ENCODE data around the gene TNNC1.

The TNNC1 gene

DNA sequence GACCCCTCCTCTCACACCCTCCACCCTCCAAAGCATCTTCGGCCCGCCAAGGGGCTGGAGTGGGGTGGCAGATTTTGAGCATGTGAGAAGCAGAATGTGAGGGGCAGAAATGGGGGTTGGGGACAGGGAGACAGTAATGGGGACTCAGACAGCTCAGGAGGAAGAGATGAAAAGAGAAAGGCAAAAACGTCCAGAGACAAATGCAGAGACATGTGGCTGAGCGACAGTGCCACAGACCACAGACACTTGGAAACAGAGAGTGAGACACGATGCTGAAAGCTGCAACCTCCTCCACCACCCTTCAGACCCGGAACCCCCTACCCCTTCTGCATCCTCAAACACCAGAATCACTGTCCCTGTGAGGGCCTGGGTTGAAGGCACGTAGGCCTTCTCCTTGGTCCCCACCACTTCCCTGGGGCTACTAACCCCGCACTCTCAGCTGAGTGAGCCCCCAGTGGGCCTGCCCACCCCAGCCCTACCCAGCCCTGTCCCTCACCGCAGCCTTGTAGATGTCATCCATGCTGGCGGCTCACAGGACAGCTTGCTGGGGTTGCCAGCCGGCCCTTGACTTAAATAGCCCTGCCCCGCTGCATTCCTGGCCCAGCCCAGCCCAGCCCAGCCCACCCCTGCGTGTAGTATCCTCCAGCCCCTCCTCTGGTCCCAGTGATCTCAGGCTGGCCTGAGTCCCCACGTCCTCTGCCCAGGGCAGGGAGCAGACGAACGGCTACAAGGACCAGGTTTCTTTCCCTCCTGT lies at the start of gene TNNC1:
Gene TNNC1, minus strand, starts transcription at position 546 of the 754 bp plus-strand sequence. Its CDS starts 26 bp downstream, at position 520.
- Histone ChIP-seq H3K27me3 (ENCODE audit: low read depth, low read length) (no peaks in the 10 kb centered on the region), H3K79me2 (ENCODE audit: low read length) (peaks cover 24% of the 10 kb centered on the region), H2AFZ (ENCODE audit: low read depth, low read length) (peak within 1 kb of the TSS; percentile 97; the same call in 1 of the 2 replicates), H4K20me1 (ENCODE audit: insufficient read depth, low read length) (no peaks in the 10 kb centered on the region), H3K9me3 (ENCODE audit: insufficient read depth, low read length) (no peaks in the 10 kb centered on the region), H3K4me2 (ENCODE audit: low read length) (peak within 1 kb of the TSS; percentile 97), H3K4me3 (ENCODE audit: low read length) (peak within 1 kb of the TSS; percentile 93), H3K4me1 (ENCODE audit: low read length) (peaks cover 18% of the 10 kb centered on the region), H3K27ac (ENCODE audit: low read length) (peak within 1 kb of the TSS; percentile 33; the same call in 1 of the 2 replicates), H3K36me3 (replicated peaks; ENCODE audit: low read depth, low read length) (peaks cover 8% of the 10 kb centered on the region), H3K9ac (ENCODE audit: low read length) (peak within 1 kb of the TSS; percentile 88)
- TF ChIP-seq, protein P1, sequence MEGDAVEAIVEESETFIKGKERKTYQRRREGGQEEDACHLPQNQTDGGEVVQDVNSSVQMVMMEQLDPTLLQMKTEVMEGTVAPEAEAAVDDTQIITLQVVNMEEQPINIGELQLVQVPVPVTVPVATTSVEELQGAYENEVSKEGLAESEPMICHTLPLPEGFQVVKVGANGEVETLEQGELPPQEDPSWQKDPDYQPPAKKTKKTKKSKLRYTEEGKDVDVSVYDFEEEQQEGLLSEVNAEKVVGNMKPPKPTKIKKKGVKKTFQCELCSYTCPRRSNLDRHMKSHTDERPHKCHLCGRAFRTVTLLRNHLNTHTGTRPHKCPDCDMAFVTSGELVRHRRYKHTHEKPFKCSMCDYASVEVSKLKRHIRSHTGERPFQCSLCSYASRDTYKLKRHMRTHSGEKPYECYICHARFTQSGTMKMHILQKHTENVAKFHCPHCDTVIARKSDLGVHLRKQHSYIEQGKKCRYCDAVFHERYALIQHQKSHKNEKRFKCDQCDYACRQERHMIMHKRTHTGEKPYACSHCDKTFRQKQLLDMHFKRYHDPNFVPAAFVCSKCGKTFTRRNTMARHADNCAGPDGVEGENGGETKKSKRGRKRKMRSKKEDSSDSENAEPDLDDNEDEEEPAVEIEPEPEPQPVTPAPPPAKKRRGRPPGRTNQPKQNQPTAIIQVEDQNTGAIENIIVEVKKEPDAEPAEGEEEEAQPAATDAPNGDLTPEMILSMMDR (IDR thresholded peaks at IDR 0.05; ENCODE audit: low read depth, low read length) = no peak
- no peak for TF ChIP-seq EZH2phosphoT487 (IDR thresholded peaks at IDR 0.05; ENCODE audit: low read depth)

DNA sequence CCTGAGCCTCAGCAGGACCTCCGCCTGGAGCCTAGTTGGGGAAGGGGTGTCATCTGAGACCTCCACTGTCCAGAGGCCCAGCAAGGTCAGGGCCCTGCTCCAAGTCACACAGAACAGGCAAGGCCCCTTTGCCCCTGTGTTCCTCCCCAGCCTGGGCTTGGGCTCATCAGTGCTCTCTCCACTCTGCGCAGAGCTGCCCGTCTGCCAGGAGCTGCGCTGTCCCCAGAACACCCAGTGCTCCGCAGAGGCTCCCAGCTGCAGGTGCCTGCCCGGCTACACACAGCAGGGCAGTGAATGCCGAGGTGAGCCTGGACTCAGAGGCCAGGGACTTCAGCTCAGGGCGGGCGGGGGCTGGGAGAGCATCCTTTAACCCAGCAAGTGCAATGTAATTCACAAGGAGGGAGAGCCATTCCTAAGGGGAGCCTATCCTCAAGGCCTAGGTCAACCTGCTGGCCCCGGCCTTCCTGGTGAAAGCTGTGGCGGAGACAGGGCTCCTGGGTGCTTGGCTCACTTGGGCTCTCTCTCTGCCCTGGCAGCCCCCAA lies 49.0 kb upstream of the TNNC1 start:
- Histone ChIP-seq H3K9me3 (ENCODE audit: insufficient read depth, low read length) (no peaks in the 10 kb centered on the region), H3K27ac (ENCODE audit: low read length) (no peak overlapping the region), H3K9ac (ENCODE audit: low read length) (no peak overlapping the region), H3K4me2 (ENCODE audit: low read length) (no peak overlapping the region), H2AFZ (ENCODE audit: low read depth, low read length) (no peak overlapping the region), H3K4me3 (ENCODE audit: low read length) (no peak overlapping the region), H3K27me3 (ENCODE audit: low read depth, low read length) (0 out of 2 replicates have a peak, but pooled peaks cover 4% of the 10 kb centered on the region), H3K79me2 (ENCODE audit: low read length) (no peaks in the 10 kb centered on the region), H3K4me1 (ENCODE audit: low read length) (no peaks in the 10 kb centered on the region), H3K36me3 (replicated peaks; ENCODE audit: low read depth, low read length) (no peaks in the 10 kb centered on the region), H4K20me1 (ENCODE audit: insufficient read depth, low read length) (no peaks in the 10 kb centered on the region)
- TF ChIP-seq EZH2phosphoT487 (IDR thresholded peaks at IDR 0.05; ENCODE audit: low read depth) = no peak
- TF ChIP-seq, protein P1 (IDR thresholded peaks at IDR 0.05; ENCODE audit: low read depth, low read length) = no peak

DNA sequence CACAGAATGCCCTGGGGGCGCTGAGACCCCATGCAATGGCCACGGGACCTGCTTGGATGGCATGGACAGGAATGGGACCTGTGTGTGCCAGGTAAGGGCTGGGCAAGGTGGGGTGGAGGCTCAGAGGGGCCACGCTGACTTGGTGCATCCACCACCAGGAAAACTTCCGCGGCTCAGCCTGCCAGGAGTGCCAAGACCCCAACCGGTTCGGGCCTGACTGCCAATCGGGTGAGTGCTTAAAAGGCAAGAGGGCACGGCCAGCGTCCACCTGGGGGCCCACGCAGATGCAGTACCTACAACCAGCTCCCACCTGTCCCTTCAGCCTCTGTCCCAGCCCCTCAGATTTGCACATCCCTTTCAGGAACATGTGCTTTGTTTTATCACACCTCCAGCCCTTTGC lies 48.2 kb upstream of the TNNC1 start:
- Histone ChIP-seq H2AFZ (ENCODE audit: low read depth, low read length) (no peak overlapping the region), H3K79me2 (ENCODE audit: low read length) (no peaks in the 10 kb centered on the region), H3K36me3 (replicated peaks; ENCODE audit: low read depth, low read length) (no peaks in the 10 kb centered on the region), H3K4me3 (ENCODE audit: low read length) (no peak overlapping the region), H4K20me1 (ENCODE audit: insufficient read depth, low read length) (no peaks in the 10 kb centered on the region), H3K4me1 (ENCODE audit: low read length) (no peaks in the 10 kb centered on the region), H3K9me3 (ENCODE audit: insufficient read depth, low read length) (no peaks in the 10 kb centered on the region), H3K27ac (ENCODE audit: low read length) (no peak overlapping the region), H3K27me3 (ENCODE audit: low read depth, low read length) (0 out of 2 replicates have a peak, but pooled peaks cover 4% of the 10 kb centered on the region), H3K9ac (ENCODE audit: low read length) (no peak overlapping the region), H3K4me2 (ENCODE audit: low read length) (no peak overlapping the region)
- TF ChIP-seq, protein P1 (IDR thresholded peaks at IDR 0.05; ENCODE audit: low read depth, low read length) = no peak
- no peak for TF ChIP-seq EZH2phosphoT487 (IDR thresholded peaks at IDR 0.05; ENCODE audit: low read depth)

DNA sequence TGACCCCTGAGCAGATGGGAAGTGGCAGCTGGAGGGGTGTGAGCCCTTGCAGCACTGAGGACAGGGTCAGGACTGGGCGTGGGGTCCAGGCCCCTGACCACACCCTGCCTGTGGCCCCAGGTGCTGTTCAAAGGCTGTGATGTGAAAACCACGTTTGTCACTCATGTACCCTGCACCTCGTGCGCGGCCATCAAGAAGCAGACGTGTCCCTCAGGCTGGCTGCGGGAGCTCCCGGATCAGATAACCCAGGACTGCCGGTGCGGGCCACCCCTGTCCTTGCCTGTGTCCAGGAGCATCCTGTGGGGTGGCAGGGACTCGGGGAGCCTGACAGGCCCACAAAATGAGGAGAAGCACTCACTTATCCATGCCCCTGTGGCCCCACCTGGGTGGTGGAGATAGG lies 47.2 kb upstream of the TNNC1 start:
- no peak overlapping the region for H3K27ac ChIP-seq (ENCODE audit: low read length)
- no peak overlapping the region for H3K4me3 ChIP-seq (ENCODE audit: low read length)
- no peaks in the 10 kb centered on the region for H3K4me1 ChIP-seq (ENCODE audit: low read length)
- no peaks in the 10 kb centered on the region for H3K36me3 ChIP-seq (replicated peaks; ENCODE audit: low read depth, low read length)
- no peaks in the 10 kb centered on the region for H4K20me1 ChIP-seq (ENCODE audit: insufficient read depth, low read length)
- no peak overlapping the region for H3K9ac ChIP-seq (ENCODE audit: low read length)
- H2AFZ ChIP-seq (ENCODE audit: low read depth, low read length) = no peak overlapping the region
- H3K27me3 ChIP-seq (ENCODE audit: low read depth, low read length) = 0 out of 2 replicates have a peak, but pooled peaks cover 4% of the 10 kb centered on the region
- TF ChIP-seq, protein P1 (IDR thresholded peaks at IDR 0.05; ENCODE audit: low read depth, low read length) = no peak
- no peak for TF ChIP-seq EZH2phosphoT487 (IDR thresholded peaks at IDR 0.05; ENCODE audit: low read depth)
- H3K4me2 ChIP-seq (ENCODE audit: low read length) = no peak overlapping the region
- no peaks in the 10 kb centered on the region for H3K79me2 ChIP-seq (ENCODE audit: low read length)
- H3K9me3 ChIP-seq (ENCODE audit: insufficient read depth, low read length) = no peaks in the 10 kb centered on the region

Measured in OCI-LY3 (cell line).